22Rv1 (cell line): ENCODE data around the gene CD101.
"Not testable (repeated sequence)": the region's sequence is repeated elsewhere in the genome, so short reads cannot be mapped to it uniquely, and the experiment has no call there.

Source experiments
- H3K27ac ChIP-seq: fragments of 450-650 bp; 2 replicates; pipeline ENCODE4 v1.5.1; 2017
- CTCF ChIP-seq: fragments of 450-650 bp; IDR thresholded peaks from 2 replicates; pipeline ENCODE4 v1.5.1; 2017; ENCODE audit warnings: mild to moderate bottlenecking
- ZFX ChIP-seq: fragments of 450-650 bp; IDR thresholded peaks from 2 replicates; pipeline ENCODE4 v1.6.1; 2017; ENCODE audit warnings: antibody characterized with exemption, borderline replicate concordance

CD101 gene

GRCh38 chr1:116972674-116973030 is 28.9 kb upstream of the CD101 start:
- H3K27ac ChIP-seq = no peak overlapping the region
- TF ChIP-seq ZFX = no peak
- no peak for TF ChIP-seq CTCF

- H3K27ac ChIP-seq = not testable (repeated sequence)
Measured at GRCh38 chr1:116980309-116980708, 21.3 kb upstream of the CD101 start.

GRCh38 chr1:116981521-116982037 is 20.0 kb upstream of the CD101 start:
- H3K27ac ChIP-seq = no peak overlapping the region
- TF ChIP-seq CTCF (no peak), ZFX (no peak)

- TF ChIP-seq ZFX (no peak), CTCF (no peak)
- no peak overlapping the region for H3K27ac ChIP-seq
Measured at GRCh38 chr1:116982319-116983004, 19.1 kb upstream of the CD101 start.

- H3K27ac ChIP-seq = no peak overlapping the region
- no peak for TF ChIP-seq ZFX
- no peak for TF ChIP-seq CTCF
Measured at GRCh38 chr1:116983112-116983511, 18.4 kb upstream of the CD101 start.

GRCh38 chr1:116983678-116984077 is 17.9 kb upstream of the CD101 start:
- no peak overlapping the region for H3K27ac ChIP-seq
- TF ChIP-seq ZFX (no peak), CTCF (no peak)

GRCh38 chr1:116984406-116985160 is 17.0 kb upstream of the CD101 start:
- TF ChIP-seq CTCF = no peak
- TF ChIP-seq ZFX = no peak
- no peak overlapping the region for H3K27ac ChIP-seq
